NCI-H524 (cell line): ENCODE measurements around the gene UBE2J2.

Experiments used
- DNase-seq, 2 experiments: peaks; one replicate each; lab custom pipeline; 2025; lab: John Stamatoyannopoulos, UW

Gene UBE2J2

DNA sequence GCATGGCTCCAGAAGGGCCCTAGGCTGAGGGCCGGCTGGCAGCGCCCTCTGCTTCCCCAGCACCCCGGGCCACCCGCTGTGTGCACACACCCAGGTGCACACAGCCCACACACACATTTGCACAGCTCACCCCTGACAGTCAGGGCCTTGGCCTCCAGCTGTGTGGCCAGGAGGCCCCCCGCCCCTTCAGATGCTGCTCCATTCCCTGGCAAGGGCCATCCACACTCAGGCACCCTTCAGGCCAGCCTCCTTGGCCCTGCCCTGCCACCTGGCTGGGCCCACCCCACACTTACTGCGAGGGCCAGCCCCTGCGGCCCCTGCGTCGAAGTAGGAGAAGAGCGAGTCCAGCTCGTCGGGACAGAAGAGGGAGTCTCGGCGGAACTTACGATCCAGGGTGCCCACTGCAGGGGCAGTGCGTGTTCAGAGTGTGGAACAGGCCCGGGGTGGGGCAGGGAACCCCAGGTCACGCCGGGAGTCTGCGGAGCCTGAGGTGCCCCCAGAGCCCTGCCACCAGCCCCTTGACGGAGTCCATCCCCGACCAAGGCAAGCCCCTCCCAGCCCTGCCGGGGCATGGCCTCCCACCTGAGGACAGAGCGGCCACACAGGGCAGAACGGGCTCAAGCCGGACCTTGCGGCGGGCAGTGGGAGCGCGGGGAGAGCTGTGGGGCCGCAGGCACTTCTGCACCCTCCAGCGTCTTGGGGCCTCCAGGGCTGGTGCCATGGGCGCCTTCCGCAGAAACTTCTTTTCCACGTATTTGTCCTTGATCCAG, 21.7 kb upstream of the UBE2J2 start:
- no peak for DNase-seq

DNA sequence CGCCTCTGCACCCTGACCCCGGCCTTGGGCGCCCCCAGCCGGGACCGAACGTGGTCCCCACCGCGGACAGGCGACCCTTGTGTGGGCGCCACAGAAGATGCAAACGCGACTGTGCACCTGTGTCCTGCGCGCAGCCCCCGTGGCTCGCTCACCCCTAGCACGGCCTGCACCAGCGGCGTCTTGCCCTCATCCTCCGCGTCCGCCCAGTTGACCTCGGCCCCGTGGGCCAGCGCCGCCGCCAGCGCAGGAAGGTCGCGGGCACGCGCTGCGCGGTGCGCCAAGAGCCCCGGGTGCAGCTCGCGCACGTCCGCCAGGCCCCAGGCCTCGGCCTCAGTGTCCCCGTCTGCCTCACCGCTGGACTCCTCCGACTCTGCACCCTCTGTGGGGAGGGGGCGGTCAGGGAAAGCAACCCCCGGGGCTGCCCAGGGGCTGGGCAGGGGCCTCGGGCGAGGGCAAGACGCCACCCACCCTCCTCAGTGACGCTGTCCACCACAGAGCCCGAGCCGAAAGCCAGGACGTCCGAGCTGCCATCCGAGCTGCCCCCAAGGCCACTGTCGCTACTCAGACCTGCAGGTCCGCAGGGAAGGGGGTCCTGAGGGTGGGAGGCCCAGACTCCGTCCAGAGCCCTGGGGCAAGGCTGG, 20.7 kb upstream of the UBE2J2 start:
- DNase-seq, result no peak

DNA sequence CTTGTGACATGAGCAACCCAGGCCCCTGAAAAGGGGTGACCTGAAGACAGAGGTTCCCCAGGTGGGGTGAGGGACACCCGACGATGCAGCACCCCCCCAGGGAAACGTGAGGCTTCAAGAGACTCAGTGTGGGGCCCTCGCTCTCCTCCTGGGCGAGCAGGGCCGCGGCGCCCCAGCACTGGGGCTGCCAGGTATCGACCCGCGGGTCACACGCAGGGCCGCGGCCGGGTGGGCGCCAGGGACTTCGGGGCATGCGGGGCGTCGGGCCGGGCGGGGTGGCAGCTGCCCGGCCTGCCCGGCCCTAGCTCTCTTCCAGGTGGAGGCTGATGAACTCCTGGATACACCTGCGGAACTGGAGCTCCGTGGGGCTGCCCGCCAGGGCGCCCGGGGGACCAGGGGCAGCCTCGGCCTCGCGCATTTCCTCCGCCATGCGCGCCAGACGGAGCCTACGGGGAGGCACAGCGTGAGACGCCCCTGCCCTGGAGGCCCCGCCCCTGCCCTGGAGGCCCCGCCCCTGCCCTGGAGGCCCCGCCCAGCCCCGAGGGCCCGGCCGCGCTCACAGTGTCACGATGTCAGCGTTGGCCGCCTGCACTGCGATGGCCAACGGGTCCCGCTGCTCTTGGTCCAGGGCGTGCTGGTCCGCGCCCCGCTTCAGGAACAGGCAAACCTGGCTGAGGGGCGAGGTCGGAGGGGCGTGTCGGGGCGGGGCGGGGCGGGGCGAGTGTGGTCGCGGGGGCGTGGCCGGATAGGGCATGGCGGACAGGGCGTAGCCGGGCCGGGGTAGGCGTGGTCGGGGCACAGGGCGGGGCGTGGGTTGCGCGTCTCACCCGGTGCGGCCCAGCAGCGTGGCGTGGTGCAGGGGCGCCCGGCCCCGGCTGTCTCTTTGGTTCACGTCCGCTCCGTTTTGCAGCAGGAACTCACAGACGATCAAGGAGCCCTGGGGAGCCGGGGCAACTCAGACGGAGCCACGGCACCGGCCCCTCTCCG, 19.9 kb upstream of the UBE2J2 start:
- no peak for DNase-seq

DNA sequence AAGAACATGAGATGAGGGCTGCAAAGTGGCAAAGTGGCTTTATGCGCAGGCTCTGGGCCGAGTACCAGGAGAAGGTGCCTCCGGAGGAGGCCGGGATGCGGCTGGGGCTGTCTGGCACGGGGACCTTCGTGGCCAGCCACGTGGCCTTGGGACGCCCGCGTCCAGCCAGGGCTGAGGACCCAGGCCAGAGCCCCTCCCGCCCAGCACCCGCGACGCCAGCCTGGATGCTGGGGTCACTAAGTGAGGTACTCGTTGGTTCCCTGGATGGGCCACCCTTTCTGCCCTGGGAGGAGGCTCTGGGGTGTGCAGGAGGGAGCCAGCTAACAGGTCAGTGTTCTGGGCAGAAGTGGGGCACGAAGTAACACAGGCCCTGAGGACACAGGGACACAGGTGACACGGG, 19.2 kb upstream of the UBE2J2 start:
- DNase-seq, result no peak

DNA sequence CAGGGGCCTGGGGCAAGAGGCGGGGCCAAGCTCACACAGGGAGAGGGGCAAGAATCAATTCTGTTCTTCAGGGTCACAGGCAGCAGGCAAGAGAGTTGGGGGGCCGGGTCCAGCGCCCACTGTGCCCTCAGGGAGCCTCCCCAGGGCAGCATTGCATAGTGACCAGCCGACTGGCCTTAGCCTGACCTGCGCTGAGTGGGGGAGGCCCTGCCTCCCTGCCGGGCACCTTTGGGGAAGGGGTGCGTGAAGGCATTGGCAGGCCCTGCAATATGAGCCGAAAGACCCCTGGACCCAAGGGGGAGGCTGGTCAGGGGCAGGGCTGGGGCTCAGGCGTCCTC, 18.8 kb upstream of the UBE2J2 start:
- DNase-seq, result no peak

DNA sequence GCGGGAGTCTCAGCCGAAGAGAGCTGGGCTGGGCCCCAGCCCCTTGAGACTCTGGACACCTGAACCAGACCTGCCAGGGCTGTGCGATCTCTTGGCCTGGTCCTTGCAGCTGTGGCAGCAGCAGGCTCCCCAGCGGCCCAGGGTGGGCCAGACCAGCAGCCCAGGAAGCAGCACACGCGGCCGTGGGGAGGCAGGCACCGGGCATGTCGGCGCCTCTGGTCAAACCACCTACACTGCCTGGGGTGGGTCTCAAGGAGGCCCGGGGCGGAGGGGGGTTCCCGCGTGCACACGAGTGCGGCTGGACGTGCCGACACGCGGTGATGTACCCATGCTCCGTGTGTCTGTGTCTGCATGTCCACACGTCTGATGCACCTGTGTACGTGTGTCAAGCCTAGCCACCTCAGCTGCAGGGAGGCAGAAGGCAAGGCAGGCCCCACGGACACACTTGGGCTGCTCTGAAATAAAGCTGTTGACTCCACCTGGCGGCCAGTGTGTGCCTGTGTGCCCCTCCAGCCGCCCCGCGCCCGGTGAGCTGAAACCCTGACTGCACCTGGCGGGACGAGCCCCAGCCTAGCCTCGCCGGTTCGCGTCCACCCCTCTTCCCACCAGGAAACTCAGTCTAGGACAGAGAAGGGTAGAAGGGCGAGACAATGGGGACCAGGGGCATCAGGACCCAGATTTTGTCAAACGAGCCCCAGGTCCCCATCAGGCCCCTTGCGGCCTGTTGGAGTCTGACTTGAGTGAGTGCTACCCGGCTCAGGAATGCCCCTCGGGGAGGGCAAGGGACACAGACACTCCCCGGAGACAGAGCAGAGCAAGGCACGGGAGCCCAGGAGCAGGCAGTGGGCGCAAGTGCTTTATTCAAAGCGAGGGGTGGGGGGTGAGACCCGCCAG, 18.1 kb upstream of the UBE2J2 start:
- peak in 1 of 2 experiments; percentile 69 for DNase-seq

DNA sequence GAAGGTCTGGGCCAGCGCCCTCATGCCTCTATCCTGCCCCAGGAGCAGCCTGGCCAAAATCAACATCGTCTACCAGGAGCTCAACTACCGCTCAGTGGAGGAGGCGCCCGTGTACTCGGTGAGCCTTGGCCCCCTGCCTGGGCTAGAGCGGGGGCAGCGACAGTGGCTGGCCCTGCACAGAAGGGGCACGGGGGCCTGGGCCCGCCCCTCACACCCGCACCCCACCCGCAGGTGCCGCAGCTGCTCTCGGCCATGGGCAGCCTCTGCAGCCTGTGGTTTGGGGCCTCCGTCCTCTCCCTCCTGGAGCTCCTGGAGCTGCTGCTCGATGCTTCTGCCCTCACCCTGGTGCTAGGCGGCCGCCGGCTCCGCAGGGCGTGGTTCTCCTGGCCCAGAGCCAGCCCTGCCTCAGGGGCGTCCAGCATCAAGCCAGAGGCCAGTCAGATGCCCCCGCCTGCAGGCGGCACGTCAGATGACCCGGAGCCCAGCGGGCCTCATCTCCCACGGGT, 17.4 kb upstream of the UBE2J2 start:
- no peak for DNase-seq

DNA sequence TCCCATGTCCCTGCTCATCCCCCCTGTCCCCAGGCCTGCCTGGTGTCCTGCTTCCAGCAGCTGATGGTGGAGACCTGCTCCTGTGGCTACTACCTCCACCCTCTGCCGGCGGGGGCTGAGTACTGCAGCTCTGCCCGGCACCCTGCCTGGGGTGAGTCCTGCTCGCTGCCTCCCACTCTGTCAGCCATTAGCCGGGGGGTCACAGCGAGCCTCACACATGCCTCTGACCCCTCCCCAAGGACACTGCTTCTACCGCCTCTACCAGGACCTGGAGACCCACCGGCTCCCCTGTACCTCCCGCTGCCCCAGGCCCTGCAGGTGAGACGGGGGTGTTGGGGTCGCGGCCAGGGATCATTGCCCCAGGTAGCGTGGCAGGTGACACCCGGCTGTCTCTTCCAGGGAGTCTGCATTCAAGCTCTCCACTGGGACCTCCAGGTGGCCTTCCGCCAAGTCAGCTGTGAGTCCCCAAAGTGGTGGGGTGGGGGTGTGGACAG, 16.6 kb upstream of the UBE2J2 start:
- DNase-seq, result peak in 1 of 2 experiments; percentile 50

DNA sequence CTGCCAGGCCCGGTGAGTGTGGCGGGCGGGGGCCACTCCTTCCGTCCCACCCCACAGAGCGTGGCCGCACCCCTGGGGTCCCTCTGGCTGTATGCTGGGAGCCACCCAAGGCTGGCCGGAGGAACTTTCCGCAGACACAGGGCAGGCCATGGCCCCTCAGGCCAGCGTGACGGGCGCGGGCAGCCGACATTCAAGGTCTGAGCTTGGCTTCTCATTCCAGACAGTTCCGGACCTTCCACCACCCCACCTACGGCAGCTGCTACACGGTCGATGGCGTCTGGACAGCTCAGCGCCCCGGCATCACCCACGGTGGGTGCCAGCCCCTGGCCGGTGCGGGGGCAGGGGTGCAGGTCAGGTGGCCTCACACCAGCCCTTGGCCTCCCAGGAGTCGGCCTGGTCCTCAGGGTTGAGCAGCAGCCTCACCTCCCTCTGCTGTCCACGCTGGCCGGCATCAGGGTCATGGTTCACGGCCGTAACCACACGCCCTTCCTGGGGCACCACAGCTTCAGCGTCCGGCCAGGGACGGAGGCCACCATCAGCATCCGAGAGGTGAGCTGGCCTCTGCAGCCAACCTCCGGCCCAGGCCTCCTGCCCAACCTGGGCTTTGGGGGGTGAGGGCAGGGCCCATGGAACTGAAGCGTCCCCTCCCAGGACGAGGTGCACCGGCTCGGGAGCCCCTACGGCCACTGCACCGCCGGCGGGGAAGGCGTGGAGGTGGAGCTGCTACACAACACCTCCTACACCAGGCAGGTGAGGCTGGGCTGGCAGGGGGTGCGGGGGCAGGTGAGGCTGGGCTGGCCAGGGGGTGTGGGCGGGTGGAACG, 13.8 kb upstream of the UBE2J2 start:
- DNase-seq, result no peak

DNA sequence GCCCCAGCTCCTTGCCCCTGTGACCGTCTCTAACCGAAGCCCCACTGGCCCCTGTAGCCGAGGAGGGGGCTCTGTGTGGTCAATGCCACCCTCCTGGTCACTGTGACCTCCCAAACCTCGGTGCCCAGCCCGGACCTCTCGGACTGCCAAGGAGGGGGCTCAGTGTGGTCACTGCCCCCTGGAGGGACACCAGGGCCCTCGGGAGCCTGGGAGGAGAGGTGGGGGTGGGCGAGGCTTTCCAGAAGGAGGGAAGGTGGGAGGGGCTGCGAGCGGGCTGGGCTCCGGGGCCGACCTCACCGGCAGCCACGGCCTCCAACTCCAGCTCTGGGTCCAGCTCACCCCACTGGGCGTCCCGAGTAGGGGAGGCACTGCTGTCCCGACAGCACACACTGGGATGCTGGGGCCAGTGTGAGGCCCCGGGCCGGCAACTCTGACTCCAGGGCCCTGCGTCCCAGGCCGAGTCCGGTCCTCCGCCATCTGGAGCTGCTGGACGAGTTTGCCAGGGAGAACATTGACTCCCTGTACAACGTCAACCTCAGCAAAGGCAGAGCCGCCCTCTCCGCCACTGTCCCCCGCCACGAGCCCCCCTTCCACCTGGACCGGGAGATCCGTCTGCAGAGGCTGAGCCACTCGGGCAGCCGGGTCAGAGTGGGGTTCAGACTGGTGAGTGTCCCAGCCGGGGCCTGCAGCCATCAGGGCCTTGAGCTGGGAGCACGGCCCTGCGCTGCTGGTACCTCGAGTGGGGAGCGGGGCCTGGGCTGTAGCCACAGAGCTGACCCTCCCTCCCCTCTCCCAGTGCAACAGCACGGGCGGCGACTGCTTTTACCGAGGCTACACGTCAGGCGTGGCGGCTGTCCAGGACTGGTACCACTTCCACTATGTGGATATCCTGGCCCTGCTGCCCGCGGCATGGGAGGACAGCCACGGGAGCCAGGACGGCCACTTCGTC, 12.9 kb upstream of the UBE2J2 start:
- DNase-seq, result no peak

DNA sequence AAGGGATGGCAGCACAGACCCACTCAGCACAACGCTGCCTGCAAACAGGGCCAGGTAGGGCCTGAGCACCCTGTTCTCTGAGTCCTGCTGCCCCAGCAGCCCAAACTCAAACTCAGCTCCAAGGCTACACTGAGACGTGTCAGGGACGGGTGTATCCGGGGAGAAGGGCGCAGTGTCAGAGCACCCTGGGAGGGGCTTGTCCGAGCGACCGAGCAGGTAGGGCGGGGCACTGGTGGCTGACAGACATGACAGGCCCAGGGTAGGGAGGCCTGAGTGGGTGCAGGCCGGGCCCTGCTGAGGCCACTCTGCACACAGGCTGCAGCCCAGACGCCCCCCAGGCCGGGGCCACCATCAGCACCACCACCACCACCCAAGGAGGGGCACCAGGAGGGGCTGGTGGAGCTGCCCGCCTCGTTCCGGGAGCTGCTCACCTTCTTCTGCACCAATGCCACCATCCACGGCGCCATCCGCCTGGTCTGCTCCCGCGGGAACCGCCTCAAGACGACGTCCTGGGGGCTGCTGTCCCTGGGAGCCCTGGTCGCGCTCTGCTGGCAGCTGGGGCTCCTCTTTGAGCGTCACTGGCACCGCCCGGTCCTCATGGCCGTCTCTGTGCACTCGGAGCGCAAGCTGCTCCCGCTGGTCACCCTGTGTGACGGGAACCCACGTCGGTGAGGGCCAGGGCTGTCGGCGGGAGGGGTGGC, 12.1 kb upstream of the UBE2J2 start:
- peak in 1 of 2 experiments; percentile 28 for DNase-seq

DNA sequence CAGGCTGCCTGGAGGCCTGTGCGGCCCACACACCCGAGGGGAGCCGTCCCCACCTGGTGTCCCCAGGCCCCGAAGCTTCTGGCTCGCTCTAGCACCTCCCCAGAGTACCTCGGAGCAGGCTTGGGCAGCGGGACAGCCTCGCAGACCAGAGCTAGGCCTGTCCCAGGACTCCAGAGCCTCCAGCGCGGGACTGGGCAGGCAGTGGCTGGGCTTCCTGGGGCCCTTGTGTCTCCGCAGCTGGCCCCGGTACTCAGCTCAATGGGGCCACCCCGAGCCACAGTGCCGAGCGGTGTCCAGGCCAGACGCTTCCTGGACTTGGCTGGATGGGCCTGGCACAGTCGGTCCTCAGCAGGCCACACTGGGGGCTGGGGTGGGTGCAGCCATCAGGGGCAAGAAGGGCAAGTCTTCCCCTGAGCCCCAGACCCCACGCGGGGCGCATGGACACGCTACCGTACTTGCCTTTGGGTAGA, 11.5 kb upstream of the UBE2J2 start:
- DNase-seq, result no peak

DNA sequence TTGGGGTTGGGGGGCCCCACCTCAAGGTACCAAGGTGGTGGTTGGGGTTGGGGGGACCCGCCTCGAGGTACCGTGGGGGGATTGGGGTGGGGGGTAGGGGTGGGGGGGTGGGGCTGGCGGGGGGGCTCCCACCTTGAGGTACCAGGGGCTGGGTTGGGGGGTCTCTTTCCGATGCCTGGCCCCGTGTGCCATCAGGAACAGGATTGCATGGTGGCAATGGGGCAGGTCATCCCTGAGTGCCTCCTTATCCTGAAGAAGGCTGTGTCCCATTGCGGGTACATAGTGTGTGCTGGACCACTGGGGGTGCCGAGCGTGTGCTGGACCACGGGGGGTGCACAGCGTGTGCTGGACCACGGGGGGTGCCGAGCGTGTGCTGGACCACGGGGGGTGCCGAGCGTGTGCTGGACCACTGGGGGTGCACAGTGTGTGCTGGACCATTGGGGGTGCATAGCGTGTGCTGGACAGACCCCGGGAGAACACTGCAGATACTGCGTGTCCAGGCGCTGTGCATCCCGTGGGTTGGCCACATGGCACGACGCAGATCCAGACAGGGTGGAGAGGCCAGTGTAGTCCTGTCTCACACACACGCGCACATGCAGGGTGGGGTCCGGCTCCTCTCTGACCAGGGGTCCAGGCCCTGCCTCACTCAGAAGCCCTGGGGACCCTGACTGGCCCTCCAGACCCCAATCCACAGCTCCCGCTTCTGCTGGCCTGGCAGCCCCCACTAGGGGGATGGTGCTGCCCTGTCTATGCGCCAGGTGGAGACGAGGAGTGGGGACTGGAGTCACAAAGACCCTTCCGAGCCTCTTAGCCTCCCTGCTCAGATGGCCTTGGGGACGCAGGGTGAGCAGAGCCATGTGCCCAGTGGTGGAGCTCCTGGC, 10.8 kb upstream of the UBE2J2 start:
- DNase-seq, result no peak

DNA sequence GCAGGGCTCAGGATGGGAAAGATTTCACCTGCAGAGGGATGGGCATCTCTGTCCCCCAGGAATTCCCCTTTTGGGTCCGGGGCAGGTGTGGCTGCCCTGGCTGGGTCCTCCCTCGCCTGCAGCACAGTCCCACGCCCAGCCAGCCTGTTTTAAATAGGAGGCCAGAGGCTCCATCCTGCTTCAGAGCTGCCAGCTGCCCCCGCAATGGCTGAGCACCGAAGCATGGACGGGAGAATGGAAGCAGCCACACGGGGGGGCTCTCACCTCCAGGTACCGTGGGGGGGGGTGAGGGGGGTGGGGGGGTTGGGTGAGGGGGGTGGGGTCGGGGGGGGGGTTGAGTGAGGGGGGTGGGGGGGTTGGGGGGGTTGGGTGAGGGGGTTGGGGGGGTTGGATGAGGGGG, 10.2 kb upstream of the UBE2J2 start:
- no peak for DNase-seq

DNA sequence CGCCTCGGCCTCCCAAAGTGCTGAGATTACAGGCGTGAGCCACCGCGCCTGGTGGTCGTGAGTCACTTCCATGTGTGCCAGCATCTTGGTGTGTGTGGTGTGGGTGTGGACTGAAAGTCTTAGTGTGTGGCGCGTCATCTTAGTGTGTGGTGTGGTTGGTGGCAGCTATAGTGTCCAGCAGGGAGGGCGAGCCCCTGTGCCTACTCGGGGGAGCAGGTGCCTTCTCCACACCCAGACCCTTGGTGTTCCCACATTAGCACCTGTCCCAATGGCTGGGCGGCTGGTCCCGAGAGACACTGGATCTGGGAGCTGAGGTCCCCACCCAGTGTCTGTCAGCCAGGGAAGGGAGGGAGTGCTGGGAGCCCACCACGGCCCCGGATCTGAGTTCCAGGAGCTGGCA, 9.3 kb upstream of the UBE2J2 start:
- DNase-seq, result no peak

DNA sequence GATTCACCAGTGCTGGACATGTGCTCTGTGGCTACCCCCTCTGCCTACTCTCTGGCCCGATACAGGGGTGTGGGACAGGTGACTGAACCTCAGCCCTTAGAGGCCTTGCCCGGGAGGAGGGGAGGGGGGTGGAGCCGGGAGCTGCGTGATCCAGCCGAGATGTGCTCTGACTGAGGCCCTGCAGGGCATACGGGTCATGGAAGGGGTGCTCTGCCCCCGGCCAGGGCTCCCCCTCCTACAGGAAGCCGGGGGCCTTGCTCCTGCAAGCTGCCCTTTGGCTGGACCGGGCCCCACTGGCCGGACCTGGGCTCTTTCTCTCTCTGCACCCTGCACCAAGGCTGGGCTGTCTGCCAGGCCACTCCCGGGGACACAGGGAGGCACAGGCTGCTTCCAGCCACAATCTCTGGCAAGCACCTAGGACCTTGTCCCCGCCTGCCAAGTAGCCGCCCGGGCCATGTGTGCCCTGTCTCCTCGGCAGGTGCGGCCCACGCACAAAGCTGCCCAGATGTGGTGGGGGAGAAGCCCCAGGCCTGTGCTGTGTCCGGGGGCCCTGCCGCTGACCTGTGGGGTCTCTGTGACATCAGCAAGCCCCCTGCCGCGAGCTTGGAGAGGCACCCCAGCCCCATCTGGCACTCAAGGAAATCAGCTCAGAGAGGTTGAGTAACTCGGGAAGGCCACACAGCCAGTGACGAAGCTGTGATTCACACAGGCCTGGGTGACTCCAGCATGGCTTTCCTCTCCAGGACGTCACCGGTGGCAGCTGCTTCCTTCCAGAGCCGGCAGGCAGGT, 8.1 kb upstream of the UBE2J2 start:
- DNase-seq, result no peak
